HepG2 (cell line): ENCODE results near the gene GPC3.

Experiments used
- ELF1 ChIP-seq: sonication (generic); formaldehyde crosslinking; IDR thresholded peaks from 2 replicates; pipeline ENCODE4 v1.4.0; 2020; ENCODE audit warnings: missing genetic modification reagents
- NR2F6 ChIP-seq, 2 experiments: IDR thresholded peaks; 2 replicates each; pipeline ENCODE4 v1.6.1; 2016; ENCODE audit warnings: antibody characterized with exemption in 1 of 2, mild to moderate bottlenecking in 1 of 2
- POLR2AphosphoS5 ChIP-seq: IDR thresholded peaks from 2 replicates; pipeline ENCODE4 v1.6.1; 2012; ENCODE audit warnings: low read depth, low read length
- SIN3A ChIP-seq: IDR thresholded peaks from 2 replicates; pipeline ENCODE4 v1.6.1; 2011; ENCODE audit warnings: low read depth, mild to moderate bottlenecking, control low read depth, low read length, borderline replicate concordance
- SKI ChIP-seq: fragments of 450-650 bp; IDR thresholded peaks from one replicate; pipeline ENCODE4 v1.6.1; 2018; ENCODE audit warnings: mild to moderate bottlenecking; ENCODE audit not compliant: partially characterized antibody
- USF2 ChIP-seq, 2 experiments: sonication (generic) in 1 of 2; formaldehyde crosslinking in 1 of 2; IDR thresholded peaks; 2 replicates each; pipeline versions ENCODE4 v1.5.1 to v1.6.1; 2011 to 2020; ENCODE audit warnings: borderline replicate concordance in 1 of 2, low read depth in 1 of 2, low read length in 1 of 2, mild to moderate bottlenecking in 1 of 2, missing genetic modification reagents in 1 of 2, moderate library complexity in 1 of 2
- ZNF274 ChIP-seq: sonication (generic); formaldehyde crosslinking; IDR thresholded peaks from 2 replicates; pipeline ENCODE4 v1.5.1; 2020; ENCODE audit warnings: mild to moderate bottlenecking, missing genetic modification reagents
- ZNF354B ChIP-seq: sonication (generic); formaldehyde crosslinking; IDR thresholded peaks from 2 replicates; pipeline ENCODE4 v1.8.0; 2022; ENCODE audit warnings: mild to moderate bottlenecking, missing genetic modification reagents
- ZNF556 ChIP-seq: sonication (generic); formaldehyde crosslinking; IDR thresholded peaks from 2 replicates; pipeline ENCODE4 v1.4.0; 2020; ENCODE audit warnings: mild to moderate bottlenecking, missing genetic modification reagents, borderline replicate concordance
- ZNF616 ChIP-seq: sonication (generic); formaldehyde crosslinking; IDR thresholded peaks from 2 replicates; pipeline ENCODE4 v1.5.0; 2020; ENCODE audit warnings: low read depth, mild to moderate bottlenecking, missing genetic modification reagents
- TF ChIP-seq, protein P1 (sequence below): sonication (generic); formaldehyde crosslinking; IDR thresholded peaks from 2 replicates; pipeline ENCODE4 v1.5.0; 2020; ENCODE audit warnings: missing genetic modification reagents
- TF ChIP-seq, protein P2 (sequence below): sonication (generic); formaldehyde crosslinking; IDR thresholded peaks from 2 replicates; pipeline ENCODE4 v1.5.0; 2020; ENCODE audit warnings: mild to moderate bottlenecking, missing genetic modification reagents, moderate library complexity

GRCh38 chrX:133834771-133835170, 150.6 kb downstream of the GPC3 start:
- TF ChIP-seq ZNF556 (CRISPR knock-in tag) = no peak
- no peak for TF ChIP-seq SIN3A
- no peak for TF ChIP-seq USF2 (IDR thresholded peaks at IDR 0.05; ENCODE audit: low read depth, low read length)
- no peak for TF ChIP-seq USF2 (CRISPR knock-in tag; IDR thresholded peaks at IDR 0.05; ENCODE audit: borderline replicate concordance)
- no peak for TF ChIP-seq ELF1 (CRISPR knock-in tag)
- no peak for TF ChIP-seq POLR2AphosphoS5
- TF ChIP-seq, protein P1, sequence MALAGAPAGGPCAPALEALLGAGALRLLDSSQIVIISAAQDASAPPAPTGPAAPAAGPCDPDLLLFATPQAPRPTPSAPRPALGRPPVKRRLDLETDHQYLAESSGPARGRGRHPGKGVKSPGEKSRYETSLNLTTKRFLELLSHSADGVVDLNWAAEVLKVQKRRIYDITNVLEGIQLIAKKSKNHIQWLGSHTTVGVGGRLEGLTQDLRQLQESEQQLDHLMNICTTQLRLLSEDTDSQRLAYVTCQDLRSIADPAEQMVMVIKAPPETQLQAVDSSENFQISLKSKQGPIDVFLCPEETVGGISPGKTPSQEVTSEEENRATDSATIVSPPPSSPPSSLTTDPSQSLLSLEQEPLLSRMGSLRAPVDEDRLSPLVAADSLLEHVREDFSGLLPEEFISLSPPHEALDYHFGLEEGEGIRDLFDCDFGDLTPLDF = no peak
- TF ChIP-seq ZNF354B (CRISPR knock-in tag) = no peak
- no peak for TF ChIP-seq ZNF616 (CRISPR knock-in tag)
- TF ChIP-seq SKI = no peak
- TF ChIP-seq, protein P2, sequence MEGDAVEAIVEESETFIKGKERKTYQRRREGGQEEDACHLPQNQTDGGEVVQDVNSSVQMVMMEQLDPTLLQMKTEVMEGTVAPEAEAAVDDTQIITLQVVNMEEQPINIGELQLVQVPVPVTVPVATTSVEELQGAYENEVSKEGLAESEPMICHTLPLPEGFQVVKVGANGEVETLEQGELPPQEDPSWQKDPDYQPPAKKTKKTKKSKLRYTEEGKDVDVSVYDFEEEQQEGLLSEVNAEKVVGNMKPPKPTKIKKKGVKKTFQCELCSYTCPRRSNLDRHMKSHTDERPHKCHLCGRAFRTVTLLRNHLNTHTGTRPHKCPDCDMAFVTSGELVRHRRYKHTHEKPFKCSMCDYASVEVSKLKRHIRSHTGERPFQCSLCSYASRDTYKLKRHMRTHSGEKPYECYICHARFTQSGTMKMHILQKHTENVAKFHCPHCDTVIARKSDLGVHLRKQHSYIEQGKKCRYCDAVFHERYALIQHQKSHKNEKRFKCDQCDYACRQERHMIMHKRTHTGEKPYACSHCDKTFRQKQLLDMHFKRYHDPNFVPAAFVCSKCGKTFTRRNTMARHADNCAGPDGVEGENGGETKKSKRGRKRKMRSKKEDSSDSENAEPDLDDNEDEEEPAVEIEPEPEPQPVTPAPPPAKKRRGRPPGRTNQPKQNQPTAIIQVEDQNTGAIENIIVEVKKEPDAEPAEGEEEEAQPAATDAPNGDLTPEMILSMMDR (CRISPR knock-in tag) = no peak
- TF ChIP-seq ZNF274 (CRISPR knock-in tag) = no peak
- no peak for TF ChIP-seq NR2F6 (IDR thresholded peaks at IDR 0.05)
- TF ChIP-seq NR2F6 (CRISPR knock-in tag; IDR thresholded peaks at IDR 0.05) = no peak
